GM12878 (cell line): ENCODE results near the gene TRABD.
A peak's percentile ranks its signal among the peaks of the same experiment; 100 is the strongest.

Source experiments
- CBX5 ChIP-seq: sonication (generic); IDR thresholded peaks from 2 replicates; pipeline ENCODE4 v1.6.1; 2016; ENCODE audit warnings: low read depth, moderate library complexity, mild to moderate bottlenecking, inconsistent platforms
- HDAC2 ChIP-seq: fragments of 200-600 bp; sonication (generic); IDR thresholded peaks from 2 replicates; pipeline ENCODE4 v1.6.1; 2017
- JUNB ChIP-seq: IDR thresholded peaks from 2 replicates; pipeline ENCODE4 v1.6.1; 2016; ENCODE audit warnings: antibody characterized with exemption, mild to moderate bottlenecking
- MYC ChIP-seq: IDR thresholded peaks from 2 replicates; pipeline ENCODE4 v1.6.1; 2011; ENCODE audit warnings: mild to moderate bottlenecking, low read length, moderate library complexity, inconsistent platforms; ENCODE audit not compliant: insufficient read depth, insufficient replicate concordance, insufficient read length, severe bottlenecking
- NFIC ChIP-seq: IDR thresholded peaks from 2 replicates; pipeline ENCODE4 v1.6.1; 2012; ENCODE audit warnings: low read depth, mild to moderate bottlenecking, inconsistent platforms, low read length, moderate library complexity
- PAX5 ChIP-seq: IDR thresholded peaks from 2 replicates; pipeline ENCODE4 v1.6.1; 2011; ENCODE audit warnings: low read depth, low read length, borderline replicate concordance
- POLR2AphosphoS5 ChIP-seq: IDR thresholded peaks from 2 replicates; pipeline ENCODE4 v1.6.1; 2011; ENCODE audit warnings: mild to moderate bottlenecking, low read length, inconsistent platforms
- TCF7 ChIP-seq: IDR thresholded peaks from 2 replicates; pipeline ENCODE4 v1.6.1; 2014; ENCODE audit warnings: antibody characterized with exemption, borderline replicate concordance
- YBX1 ChIP-seq: fragments of 450-650 bp; IDR thresholded peaks from 2 replicates; pipeline ENCODE4 v1.6.1; 2016; ENCODE audit warnings: antibody characterized with exemption
- ZNF384 ChIP-seq: IDR thresholded peaks from 2 replicates; pipeline ENCODE4 v1.6.1; 2012; ENCODE audit warnings: low read depth, mild to moderate bottlenecking, low read length, improper control_type of control experiment, borderline replicate concordance
- TF ChIP-seq, protein P1 (sequence below), 3 experiments: IDR thresholded peaks in 2 of 3; conservative IDR thresholded peaks in 1 of 3; 2 replicates each; pipeline ENCODE4 v1.5.1; 2011; ENCODE audit warnings: low read depth in 3 of 3, low read length in 3 of 3, mild to moderate bottlenecking in 3 of 3, control low read depth in 2 of 3, moderate library complexity in 2 of 3, inconsistent platforms in 1 of 3, mixed read lengths in 1 of 3; ENCODE audit not compliant: control insufficient read depth in 2 of 3, insufficient read depth in 1 of 3; ENCODE audit errors: extremely low read depth in 1 of 3
- TF ChIP-seq, protein P2 (sequence below): fragments of 450-650 bp; IDR thresholded peaks from 2 replicates; pipeline ENCODE4 v1.6.1; 2017; ENCODE audit warnings: mild to moderate bottlenecking
- TF ChIP-seq, protein P3 (sequence below): fragments of 450-650 bp; IDR thresholded peaks from 2 replicates; pipeline ENCODE4 v1.6.1; 2017; ENCODE audit warnings: mild to moderate bottlenecking, low read depth, inconsistent platforms; ENCODE audit not compliant: poor library complexity, severe bottlenecking
- TF ChIP-seq, protein P4 (sequence below): fragments of 450-650 bp; formaldehyde crosslinking; IDR thresholded peaks from 2 replicates; pipeline ENCODE4 v1.4.0; 2020; ENCODE audit warnings: mild to moderate bottlenecking, moderate library complexity

DNA sequence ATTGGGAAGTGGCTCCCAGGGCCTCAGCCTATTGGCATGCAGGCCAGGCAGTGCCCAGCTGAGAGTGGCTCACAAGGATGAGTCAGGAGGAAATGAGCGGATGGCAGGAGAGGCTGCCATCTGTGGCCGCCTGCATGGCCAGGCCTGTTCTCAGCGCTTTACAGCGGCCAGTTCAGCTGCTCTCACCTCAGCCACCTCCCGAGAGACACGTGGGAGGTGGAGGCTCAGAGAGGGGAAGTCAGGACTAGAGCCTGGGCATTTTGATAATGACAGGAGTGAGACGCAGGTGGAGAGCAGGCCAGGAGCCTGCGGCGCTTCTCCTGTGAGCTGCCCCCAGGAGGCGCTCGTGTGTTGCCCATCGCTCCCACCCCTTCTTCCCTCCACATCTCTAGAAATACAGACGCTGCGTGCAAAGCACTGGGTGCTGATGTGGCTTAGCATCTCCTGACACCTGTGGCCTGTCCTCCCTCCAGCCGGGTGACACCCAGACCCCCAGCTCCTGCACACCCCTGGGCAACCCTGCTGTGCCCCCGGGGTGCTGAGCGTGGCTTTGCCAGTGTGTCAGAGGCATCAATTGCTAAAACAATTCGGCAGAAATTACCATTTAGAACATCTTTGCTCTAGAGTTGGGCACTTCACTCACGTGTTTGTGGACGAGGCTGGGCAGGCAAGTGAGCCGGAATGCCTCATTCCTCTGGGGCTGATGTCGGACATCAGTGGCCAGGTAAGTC lies 36.6 kb upstream of the TRABD start:
- TF ChIP-seq TCF7 (no peak), JUNB (no peak), ZNF384 (no peak), NFIC (no peak), POLR2AphosphoS5 (no peak), MYC (no peak), CBX5 (no peak), HDAC2 (no peak), YBX1 (no peak), PAX5 (no peak; the same call in 1 of the 2 replicates)
- TF ChIP-seq, protein P1, sequence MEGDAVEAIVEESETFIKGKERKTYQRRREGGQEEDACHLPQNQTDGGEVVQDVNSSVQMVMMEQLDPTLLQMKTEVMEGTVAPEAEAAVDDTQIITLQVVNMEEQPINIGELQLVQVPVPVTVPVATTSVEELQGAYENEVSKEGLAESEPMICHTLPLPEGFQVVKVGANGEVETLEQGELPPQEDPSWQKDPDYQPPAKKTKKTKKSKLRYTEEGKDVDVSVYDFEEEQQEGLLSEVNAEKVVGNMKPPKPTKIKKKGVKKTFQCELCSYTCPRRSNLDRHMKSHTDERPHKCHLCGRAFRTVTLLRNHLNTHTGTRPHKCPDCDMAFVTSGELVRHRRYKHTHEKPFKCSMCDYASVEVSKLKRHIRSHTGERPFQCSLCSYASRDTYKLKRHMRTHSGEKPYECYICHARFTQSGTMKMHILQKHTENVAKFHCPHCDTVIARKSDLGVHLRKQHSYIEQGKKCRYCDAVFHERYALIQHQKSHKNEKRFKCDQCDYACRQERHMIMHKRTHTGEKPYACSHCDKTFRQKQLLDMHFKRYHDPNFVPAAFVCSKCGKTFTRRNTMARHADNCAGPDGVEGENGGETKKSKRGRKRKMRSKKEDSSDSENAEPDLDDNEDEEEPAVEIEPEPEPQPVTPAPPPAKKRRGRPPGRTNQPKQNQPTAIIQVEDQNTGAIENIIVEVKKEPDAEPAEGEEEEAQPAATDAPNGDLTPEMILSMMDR (IDR thresholded peaks at IDR 0.05 in 2 of 3, conservative IDR thresholded peaks at IDR 0.05 in 1 of 3; ENCODE audit: control insufficient read depth in 2 of 3, extremely low read depth in 1 of 3, insufficient read depth in 1 of 3, low read depth in 3 of 3, low read length in 3 of 3) = peak; percentile 94 to 98 (median 97)
- TF ChIP-seq, protein P2, sequence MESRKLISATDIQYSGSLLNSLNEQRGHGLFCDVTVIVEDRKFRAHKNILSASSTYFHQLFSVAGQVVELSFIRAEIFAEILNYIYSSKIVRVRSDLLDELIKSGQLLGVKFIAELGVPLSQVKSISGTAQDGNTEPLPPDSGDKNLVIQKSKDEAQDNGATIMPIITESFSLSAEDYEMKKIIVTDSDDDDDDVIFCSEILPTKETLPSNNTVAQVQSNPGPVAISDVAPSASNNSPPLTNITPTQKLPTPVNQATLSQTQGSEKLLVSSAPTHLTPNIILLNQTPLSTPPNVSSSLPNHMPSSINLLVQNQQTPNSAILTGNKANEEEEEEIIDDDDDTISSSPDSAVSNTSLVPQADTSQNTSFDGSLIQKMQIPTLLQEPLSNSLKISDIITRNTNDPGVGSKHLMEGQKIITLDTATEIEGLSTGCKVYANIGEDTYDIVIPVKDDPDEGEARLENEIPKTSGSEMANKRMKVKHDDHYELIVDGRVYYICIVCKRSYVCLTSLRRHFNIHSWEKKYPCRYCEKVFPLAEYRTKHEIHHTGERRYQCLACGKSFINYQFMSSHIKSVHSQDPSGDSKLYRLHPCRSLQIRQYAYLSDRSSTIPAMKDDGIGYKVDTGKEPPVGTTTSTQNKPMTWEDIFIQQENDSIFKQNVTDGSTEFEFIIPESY = no peak
- TF ChIP-seq, protein P3, sequence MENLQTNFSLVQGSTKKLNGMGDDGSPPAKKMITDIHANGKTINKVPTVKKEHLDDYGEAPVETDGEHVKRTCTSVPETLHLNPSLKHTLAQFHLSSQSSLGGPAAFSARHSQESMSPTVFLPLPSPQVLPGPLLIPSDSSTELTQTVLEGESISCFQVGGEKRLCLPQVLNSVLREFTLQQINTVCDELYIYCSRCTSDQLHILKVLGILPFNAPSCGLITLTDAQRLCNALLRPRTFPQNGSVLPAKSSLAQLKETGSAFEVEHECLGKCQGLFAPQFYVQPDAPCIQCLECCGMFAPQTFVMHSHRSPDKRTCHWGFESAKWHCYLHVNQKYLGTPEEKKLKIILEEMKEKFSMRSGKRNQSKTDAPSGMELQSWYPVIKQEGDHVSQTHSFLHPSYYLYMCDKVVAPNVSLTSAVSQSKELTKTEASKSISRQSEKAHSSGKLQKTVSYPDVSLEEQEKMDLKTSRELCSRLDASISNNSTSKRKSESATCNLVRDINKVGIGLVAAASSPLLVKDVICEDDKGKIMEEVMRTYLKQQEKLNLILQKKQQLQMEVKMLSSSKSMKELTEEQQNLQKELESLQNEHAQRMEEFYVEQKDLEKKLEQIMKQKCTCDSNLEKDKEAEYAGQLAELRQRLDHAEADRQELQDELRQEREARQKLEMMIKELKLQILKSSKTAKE = no peak
- TF ChIP-seq, protein P4, sequence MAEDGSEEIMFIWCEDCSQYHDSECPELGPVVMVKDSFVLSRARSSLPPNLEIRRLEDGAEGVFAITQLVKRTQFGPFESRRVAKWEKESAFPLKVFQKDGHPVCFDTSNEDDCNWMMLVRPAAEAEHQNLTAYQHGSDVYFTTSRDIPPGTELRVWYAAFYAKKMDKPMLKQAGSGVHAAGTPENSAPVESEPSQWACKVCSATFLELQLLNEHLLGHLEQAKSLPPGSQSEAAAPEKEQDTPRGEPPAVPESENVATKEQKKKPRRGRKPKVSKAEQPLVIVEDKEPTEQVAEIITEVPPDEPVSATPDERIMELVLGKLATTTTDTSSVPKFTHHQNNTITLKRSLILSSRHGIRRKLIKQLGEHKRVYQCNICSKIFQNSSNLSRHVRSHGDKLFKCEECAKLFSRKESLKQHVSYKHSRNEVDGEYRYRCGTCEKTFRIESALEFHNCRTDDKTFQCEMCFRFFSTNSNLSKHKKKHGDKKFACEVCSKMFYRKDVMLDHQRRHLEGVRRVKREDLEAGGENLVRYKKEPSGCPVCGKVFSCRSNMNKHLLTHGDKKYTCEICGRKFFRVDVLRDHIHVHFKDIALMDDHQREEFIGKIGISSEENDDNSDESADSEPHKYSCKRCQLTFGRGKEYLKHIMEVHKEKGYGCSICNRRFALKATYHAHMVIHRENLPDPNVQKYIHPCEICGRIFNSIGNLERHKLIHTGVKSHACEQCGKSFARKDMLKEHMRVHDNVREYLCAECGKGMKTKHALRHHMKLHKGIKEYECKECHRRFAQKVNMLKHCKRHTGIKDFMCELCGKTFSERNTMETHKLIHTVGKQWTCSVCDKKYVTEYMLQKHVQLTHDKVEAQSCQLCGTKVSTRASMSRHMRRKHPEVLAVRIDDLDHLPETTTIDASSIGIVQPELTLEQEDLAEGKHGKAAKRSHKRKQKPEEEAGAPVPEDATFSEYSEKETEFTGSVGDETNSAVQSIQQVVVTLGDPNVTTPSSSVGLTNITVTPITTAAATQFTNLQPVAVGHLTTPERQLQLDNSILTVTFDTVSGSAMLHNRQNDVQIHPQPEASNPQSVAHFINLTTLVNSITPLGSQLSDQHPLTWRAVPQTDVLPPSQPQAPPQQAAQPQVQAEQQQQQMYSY (CRISPR knock-in tag) = no peak
